Stimulated activated CD4-positive, alpha-beta T cell treated with anti-CD3 and anti-CD28 coated beads, Interleukin-4, amount 100 ng/mL, for 48 hours (primary cell): Measurements from ENCODE around the gene AMH.
"Not testable (repeated sequence)": the region's sequence is repeated elsewhere in the genome, so short reads cannot be mapped to it uniquely, and the experiment has no call there.

Experiments used
- DNase-seq, 2 donors: peaks; one replicate each; pipeline ENCODE4 v3.0.0-alpha.2; 2020; ENCODE audit warnings: low read depth in 2 of 2

Gene AMH

DNA sequence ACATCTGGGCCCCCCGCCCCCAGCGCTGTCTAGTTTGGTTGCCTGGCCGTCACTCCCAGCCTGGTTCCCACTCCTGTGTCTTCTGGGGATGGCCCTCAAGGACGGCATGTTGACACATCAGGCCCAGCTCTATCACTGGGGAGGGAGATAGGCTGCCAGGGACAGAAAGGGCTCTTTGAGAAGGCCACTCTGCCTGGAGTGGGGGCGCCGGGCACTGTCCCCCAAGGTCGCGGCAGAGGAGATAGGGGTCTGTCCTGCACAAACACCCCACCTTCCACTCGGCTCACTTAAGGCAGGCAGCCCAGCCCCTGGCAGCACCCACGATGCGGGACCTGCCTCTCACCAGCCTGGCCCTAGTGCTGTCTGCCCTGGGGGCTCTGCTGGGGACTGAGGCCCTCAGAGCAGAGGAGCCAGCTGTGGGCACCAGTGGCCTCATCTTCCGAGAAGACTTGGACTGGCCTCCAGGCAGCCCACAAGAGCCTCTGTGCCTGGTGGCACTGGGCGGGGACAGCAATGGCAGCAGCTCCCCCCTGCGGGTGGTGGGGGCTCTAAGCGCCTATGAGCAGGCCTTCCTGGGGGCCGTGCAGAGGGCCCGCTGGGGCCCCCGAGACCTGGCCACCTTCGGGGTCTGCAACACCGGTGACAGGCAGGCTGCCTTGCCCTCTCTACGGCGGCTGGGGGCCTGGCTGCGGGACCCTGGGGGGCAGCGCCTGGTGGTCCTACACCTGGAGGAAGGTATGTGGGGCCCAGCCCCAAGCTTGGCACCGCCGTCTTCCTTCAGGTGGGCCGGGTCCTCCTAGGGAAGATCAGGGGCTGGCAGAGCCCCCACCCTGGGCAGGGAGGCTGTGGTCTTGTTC lies at the start of gene AMH:
AMH (plus strand) TSS at position 314 of the 857 bp plus-strand sequence; CDS start at position 324, 10 bp downstream.
- no peak for DNase-seq

DNA sequence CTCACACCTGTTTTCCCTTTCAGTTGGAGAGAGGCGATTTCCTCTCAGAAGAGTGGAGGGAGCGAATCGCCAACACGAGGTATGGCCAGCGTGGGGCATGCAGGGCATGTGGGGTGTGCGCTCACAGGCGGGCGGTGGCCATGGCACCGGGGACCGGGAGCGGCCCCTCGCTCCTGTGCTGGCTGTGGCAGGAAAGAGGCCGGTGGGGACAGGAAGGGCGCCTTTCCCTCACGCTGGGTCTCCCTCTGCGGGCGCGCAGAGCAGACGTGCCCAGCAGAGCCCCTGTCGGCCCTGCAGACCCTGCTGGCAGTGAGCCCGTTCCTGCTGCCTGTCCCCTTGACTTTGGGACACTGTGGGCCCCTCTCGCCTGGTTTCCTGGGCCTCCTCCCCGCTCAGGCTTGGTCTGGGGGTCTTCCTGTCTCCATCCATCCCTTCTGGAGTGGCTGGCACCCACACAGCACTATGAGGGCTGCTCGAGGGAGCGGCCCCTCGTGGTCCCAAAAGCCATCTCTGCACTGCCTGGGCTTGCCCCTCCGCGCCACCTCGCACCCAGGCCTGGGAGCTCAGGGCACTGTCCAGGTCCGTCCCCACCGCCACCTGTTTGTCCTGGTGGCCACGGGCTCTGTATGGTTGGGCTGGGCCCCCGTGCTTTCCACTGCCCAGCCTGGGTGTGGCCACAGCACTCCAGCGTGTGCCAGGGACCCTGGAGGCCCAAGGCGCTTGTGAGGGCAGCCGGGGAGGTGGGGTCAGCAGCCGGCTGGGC lies 49.1 kb upstream of the AMH start:
- DNase-seq: no peak

- DNase-seq: not testable (repeated sequence)
These were observed 48.4 kb upstream of the AMH start for GRCh38 chr19:2200624-2201294.

- DNase-seq: no peak
These were observed 47.5 kb upstream of the AMH start for GRCh38 chr19:2201473-2202148.

- DNase-seq: no peak
These were observed 46.8 kb upstream of the AMH start for GRCh38 chr19:2202366-2202765.

GRCh38 chr19:2207008-2207407 lies 42.1 kb upstream of the AMH start:
- no peak for DNase-seq

- DNase-seq: no peak
These were observed 40.9 kb upstream of the AMH start for GRCh38 chr19:2207991-2208860.

DNA sequence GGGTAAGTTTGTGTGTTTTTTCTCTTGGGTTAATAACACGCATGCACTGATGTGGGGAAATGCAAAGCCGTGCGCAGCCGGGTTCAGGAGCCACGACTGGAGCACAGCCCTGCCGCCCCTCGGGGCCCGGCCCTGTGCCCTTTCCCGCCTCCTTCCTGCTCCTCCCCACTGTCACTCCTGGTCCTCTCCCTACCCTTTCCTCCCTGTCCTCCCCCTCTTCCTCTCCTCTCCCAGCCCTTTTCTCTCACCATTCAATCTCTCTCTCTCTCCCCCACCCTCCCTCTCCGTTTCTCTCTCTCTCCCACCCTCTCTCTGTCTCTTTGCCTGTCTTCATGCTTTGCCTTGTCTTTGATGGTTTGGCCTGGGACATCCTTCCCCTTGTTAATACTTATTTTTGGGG lies 40.1 kb upstream of the AMH start:
- no peak for DNase-seq

DNA sequence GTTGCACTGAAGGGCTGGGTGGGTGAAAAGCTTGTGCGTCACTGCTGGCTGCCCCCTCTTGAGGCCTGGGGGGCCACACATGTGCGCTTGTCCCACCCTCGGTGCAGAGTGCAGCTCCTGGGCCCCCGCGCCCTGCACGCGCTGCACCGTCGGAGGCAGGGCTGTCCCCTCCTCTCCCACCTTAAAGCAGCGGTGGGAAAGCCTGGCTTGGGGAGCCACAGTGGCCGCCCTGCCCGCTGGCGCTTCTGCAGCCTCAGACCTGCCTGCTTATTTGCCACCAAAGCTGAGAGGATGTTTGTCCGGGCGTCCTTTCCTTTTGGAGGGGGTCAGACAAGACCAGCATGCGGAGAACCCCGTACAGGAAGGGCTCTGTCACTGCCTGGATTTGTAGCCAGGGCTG lies 39.7 kb upstream of the AMH start:
- DNase-seq: no peak

DNA sequence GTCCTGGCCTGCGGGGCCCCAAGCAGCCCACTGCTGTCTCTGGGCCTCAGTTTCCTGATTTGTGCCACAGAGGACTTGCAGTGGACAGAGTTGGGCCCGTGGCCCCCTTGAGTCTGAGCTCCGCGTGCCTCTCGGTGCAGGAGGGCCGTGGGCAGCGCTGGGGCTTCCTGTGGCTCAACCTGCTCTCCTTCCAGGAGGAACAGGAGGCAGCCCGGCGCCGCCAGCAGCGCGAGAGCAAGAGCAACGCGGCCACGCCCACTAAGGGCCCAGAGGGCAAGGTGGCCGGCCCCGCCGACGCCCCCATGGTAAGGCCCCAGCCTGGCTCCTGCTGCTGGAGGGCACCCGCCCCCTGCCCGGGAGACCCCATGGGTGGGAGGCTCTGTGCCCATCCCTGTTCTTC lies 38.9 kb upstream of the AMH start:
- no peak for DNase-seq

- no peak for DNase-seq
These were observed 38.0 kb upstream of the AMH start for GRCh38 chr19:2210987-2211740.

- no peak for DNase-seq
These were observed 36.0 kb upstream of the AMH start for GRCh38 chr19:2212861-2213711.

- DNase-seq: no peak
These were observed 35.3 kb upstream of the AMH start for GRCh38 chr19:2213799-2214198.

DNA sequence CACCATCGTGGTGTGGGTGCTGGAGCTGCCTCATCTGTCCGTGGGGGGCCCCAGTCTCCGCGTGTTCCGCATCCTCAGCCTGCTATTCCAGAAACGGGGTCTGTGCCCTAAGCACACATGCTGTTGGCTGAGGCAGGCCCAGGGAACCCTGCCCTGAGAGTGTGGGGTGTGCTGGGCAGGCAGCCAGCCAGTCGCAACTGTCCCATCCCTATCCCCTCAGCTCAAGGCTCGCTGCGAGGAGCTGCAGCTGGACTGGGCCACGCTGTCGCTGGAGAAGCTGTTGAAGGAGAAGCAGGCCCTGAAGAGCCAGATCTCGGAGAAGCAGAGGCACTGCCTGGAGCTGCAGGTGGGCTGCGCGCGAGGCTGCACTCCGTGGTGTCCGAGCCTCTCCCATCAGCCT lies 34.9 kb upstream of the AMH start:
- DNase-seq: no peak

DNA sequence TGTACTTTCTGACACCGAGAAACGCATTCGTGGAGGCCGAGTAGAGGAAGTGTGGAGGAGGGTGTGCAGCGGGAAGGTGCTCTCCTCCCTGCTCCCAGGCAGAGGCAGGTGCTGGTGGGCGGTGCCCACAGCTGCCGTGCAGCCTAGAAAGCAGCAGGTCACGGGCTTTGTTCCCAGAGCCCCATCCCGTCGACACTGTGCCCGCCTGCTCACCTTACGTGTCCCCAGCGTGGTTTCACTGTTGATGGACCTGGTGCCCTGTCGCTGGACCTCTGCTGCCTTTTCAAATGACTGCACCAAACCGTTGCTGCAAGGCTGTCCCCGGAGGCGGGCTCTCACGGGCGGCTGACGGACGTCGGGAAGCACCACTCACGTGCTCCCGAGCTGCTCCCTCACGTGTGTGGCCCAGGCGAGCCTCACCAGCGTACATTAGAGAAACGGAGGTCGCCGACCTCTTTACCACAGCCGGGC lies 33.8 kb upstream of the AMH start:
- DNase-seq: no peak

DNA sequence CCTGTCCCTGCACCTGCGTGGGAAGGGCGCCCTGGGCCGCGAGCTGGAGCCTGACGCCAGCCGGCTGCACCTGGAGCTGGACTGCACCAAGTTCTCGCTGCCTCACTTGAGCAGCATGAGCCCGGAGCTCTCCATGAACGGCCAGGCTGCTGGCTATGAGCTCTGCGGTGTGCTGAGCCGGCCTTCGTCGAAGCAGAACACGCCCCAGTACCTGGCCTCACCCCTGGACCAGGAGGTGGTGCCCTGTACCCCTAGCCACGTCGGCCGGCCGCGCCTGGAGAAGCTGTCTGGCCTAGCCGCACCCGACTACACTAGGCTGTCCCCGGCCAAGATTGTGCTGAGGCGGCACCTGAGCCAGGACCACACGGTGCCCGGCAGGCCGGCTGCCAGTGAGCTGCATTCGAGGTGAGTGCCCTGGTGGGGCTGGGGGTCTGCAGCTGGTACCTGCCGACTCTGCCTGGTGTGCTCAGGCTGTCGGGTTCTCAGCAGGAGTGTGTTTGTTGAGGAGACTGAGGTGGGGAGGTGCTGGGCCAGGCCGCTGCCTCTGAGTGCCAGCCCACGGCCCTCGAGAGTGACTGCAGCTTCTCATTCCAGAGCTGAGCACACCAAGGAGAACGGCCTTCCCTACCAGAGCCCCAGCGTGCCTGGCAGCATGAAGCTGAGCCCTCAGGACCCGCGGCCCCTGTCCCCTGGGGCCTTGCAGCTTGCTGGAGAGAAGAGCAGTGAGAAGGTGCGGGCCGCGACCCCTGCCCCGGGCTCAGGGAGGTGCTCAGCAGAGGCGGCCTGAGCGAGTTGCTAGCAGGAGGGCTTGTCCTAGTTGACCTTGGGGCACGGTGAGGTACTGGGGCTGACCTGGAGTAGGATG lies 32.5 kb upstream of the AMH start:
- DNase-seq: no peak

DNA sequence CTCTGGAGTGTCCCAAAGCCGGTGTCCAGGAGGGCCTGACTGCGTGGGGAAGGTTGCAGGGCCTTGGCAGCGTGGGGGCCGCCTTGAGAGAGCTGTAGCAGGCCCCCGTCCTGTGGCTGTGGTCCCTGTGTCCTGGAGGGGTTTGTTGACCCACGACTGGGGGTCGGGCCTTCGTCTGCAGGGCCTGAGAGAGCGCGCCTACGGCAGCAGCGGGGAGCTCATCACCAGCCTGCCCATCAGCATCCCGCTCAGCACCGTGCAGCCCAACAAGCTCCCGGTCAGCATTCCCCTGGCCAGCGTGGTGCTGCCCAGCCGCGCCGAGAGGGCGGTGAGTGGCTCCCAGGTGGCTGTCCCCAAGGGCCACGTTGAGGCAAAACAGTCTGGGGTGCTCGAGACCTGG lies 31.5 kb upstream of the AMH start:
- DNase-seq: no peak

GRCh38 chr19:2219726-2220125 lies 29.4 kb upstream of the AMH start:
- no peak for DNase-seq
